ENCODE data around the gene LHFPL6.
A peak's percentile ranks its signal among the peaks of the same experiment; 100 is the strongest.

The LHFPL6 gene

DNA sequence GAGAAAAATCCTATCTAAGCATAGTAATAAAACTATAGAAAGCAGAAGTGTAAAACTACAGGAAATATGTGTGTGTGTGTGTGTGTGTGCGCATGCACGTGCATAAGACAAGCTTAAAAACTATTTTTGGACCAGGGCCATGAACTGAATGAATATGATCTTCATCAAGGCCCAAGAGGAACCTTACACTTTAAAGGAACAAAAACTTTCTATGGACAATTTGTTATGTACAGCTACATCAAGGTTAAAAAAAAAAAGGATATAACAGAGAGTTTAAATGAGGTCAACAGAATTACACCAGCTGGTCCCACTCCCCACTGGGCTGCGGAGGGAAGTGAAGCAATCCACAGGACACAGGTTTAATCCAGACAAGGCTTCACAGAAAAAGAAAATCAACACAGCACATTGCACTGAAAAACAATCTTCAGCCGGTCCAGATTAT, 151.1 kb downstream of the LHFPL6 start:
- Histone ChIP-seq H3K4me3 (no peak overlapping the region), H3K27me3 (ENCODE audit: low read depth) (no peaks in the 10 kb centered on the region), H3K9me3 (no peaks in the 10 kb centered on the region), H3K36me3 (replicated peaks) (no peaks in the 10 kb centered on the region), H3K4me1 (peaks cover 40% of the 10 kb centered on the region)
- in situ Hi-C loops (cut with MboI; ENCODE audit: low sequenced_read_pairs): no loop called here
- DNase-seq (ENCODE audit: low spot score in 2 of 2): peak; percentile 28 to 62

DNA sequence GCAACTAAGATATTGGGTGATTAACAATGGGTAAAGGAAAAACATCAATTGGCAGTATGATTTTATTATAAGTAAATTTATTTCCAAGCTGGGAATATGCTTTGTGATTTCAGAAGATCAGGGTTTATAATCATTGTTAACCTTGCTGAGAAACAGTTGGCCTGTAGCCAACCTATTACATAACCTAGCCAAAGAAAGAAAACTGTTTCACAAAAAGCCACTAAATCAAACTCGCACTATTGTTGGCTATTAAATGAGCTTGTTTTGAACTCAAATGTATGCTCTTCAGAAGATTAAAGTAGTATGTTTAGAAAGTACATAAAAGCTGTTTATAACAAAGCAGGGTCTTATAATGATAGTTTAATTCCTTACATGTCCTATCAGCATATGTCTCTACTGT, 151.7 kb downstream of the LHFPL6 start:
- peak; percentile 24 to 83 for DNase-seq (ENCODE audit: low spot score in 2 of 2)
- H3K27me3 ChIP-seq (ENCODE audit: low read depth): no peaks in the 10 kb centered on the region

DNA sequence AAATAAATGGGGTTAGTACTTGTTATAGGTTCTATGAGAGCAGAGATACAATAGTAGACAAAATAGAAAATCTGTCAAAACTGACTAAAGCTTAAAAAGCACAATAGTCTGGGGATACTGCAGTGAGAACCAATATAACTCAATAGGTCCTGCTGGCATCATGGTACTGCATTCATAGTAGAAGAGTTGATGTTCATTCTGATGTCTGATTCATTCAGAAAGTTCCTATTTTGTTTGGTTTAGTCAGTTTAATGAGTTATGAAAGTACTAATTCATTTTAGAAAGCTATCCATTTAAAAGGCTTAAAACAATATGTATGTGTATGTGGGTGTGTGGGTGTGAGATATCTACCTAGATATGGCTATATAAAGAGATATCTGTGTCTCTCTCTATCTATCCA, 152.8 kb downstream of the LHFPL6 start:
- in situ Hi-C loops (cut with MboI; ENCODE audit: low sequenced_read_pairs): no loop called here
- DNase-seq (ENCODE audit: low spot score in 2 of 2): no peak
- Histone ChIP-seq H3K4me3 (no peak overlapping the region), H3K9me3 (no peaks in the 10 kb centered on the region), H3K36me3 (replicated peaks) (no peaks in the 10 kb centered on the region), H3K27me3 (ENCODE audit: low read depth) (no peaks in the 10 kb centered on the region), H3K4me1 (peaks cover 40% of the 10 kb centered on the region)

More for the DNA sequence above, 151.7 kb downstream of the LHFPL6 start:
- no peaks in the 10 kb centered on the region for H3K36me3 ChIP-seq (replicated peaks)
- no peak overlapping the region for H3K4me3 ChIP-seq
- in situ Hi-C loops (cut with MboI; ENCODE audit: low sequenced_read_pairs): no loop called here
- H3K9me3 ChIP-seq: no peaks in the 10 kb centered on the region
- H3K4me1 ChIP-seq: peaks cover 40% of the 10 kb centered on the region

DNA sequence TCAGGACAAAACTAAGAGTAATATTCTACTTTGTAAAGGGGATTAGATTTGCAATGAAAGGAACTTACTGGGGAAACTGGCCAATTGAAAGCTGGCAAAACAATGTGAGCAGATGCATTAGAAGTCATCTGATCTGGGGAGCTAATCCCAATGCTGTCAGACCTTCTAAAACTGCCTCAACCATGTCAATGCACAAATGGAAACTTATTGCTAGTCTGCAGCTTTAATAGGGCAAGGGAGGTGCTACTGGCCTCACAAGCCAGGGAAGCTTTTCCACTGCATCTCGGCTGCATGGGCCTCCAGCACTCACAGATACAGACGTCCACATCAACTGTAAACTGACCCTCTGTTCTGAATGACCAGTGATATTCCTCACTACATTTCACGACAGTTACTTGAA, 154.2 kb downstream of the LHFPL6 start:
- no peak overlapping the region for H3K4me3 ChIP-seq
- H3K36me3 ChIP-seq (replicated peaks): no peaks in the 10 kb centered on the region
- H3K27me3 ChIP-seq (ENCODE audit: low read depth): no peaks in the 10 kb centered on the region
- no peaks in the 10 kb centered on the region for H3K9me3 ChIP-seq
- peak; percentile 70 to 93 for DNase-seq (ENCODE audit: low spot score in 2 of 2)
- H3K4me1 ChIP-seq: peaks cover 40% of the 10 kb centered on the region
- in situ Hi-C loops (cut with MboI; ENCODE audit: low sequenced_read_pairs): no loop called here

DNA sequence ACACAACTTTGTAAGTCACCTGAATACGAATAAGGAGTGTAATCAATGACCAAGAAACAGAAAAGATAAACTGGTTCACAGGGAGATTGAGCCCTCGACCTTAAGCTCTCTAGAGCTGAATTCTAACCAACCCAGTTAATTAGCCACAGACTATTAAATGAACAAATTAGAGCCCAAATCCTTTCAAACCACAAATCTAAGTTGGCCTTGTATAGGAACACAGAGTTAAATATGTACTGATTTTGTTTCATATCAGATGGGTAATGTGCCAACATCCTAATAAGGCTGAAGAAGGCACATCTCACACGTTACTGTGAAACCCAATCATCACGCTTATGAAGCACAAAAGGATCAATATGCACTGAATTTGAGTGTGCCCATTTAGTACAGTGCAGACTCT, 156.1 kb downstream of the LHFPL6 start:
- H3K27me3 ChIP-seq (ENCODE audit: low read depth): no peaks in the 10 kb centered on the region
- H3K4me1 ChIP-seq: peaks cover 27% of the 10 kb centered on the region
- in situ Hi-C loops (cut with MboI; ENCODE audit: low sequenced_read_pairs): no loop called here
- no peak for DNase-seq (ENCODE audit: low spot score in 2 of 2)
- no peaks in the 10 kb centered on the region for H3K9me3 ChIP-seq
- no peak overlapping the region for H3K4me3 ChIP-seq
- no peaks in the 10 kb centered on the region for H3K36me3 ChIP-seq (replicated peaks)

DNA sequence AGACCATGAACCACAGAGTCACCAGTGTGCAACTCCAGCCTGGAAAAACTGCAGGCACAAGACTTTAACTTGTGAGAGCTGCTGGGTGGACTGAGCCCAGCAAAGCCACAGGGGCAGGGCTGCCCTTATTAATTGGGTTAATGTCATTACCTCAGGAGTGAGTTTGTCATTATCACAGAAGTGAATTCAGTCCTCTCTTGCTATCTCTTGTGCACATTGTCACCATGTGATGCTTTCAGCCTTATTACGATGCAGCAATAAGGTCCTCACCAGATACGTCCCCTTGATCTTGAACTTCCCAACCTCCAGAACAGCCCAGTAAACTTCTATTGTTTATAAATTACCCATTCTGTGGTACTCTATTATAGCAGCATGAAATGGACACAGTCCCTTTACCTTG, 158.1 kb downstream of the LHFPL6 start:
- no peaks in the 10 kb centered on the region for H3K9me3 ChIP-seq
- no peaks in the 10 kb centered on the region for H3K36me3 ChIP-seq (replicated peaks)
- in situ Hi-C loops (cut with MboI; ENCODE audit: low sequenced_read_pairs): no loop called here
- DNase-seq (ENCODE audit: low spot score in 2 of 2): no peak
- H3K27me3 ChIP-seq (ENCODE audit: low read depth): no peaks in the 10 kb centered on the region
- H3K4me1 ChIP-seq: peaks cover 18% of the 10 kb centered on the region
- H3K4me3 ChIP-seq: no peak overlapping the region

- H3K4me1 ChIP-seq: no peaks in the 10 kb centered on the region
- in situ Hi-C loops (cut with MboI; ENCODE audit: low sequenced_read_pairs): no loop called here
- H3K4me3 ChIP-seq: no peak overlapping the region
- H3K36me3 ChIP-seq (replicated peaks): no peaks in the 10 kb centered on the region
- no peaks in the 10 kb centered on the region for H3K27me3 ChIP-seq (ENCODE audit: low read depth)
- peaks cover 7% of the 10 kb centered on the region for H3K9me3 ChIP-seq
- DNase-seq (ENCODE audit: low spot score in 2 of 2): no peak
Observed at GRCh38 chr13:39433651-39434050, 169.3 kb downstream of the LHFPL6 start.

DNA sequence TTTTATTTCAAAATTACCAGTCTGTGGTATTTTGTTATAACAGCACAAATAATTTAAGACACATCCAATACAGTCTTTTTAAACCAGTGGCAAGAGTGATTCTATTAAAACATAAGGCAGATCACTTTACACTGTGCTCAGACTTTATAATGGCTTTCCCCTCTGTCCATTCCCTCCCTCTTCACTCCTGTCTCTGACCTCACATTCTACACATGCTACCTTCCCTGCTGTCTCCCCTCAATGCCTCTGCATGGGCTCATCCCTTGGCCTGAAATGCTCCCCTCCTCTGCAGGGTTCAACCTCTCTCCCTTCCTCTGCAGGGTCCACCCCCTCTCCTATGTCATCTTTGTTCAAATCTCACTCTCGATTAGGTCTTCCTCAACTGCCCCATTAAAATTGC, 170.8 kb downstream of the LHFPL6 start:
- no peak for DNase-seq (ENCODE audit: low spot score in 2 of 2)
- H3K9me3 ChIP-seq: no peaks in the 10 kb centered on the region
- no peaks in the 10 kb centered on the region for H3K27me3 ChIP-seq (ENCODE audit: low read depth)
- in situ Hi-C loops (cut with MboI; ENCODE audit: low sequenced_read_pairs): no loop called here
- no peaks in the 10 kb centered on the region for H3K36me3 ChIP-seq (replicated peaks)
- H3K4me3 ChIP-seq: no peak overlapping the region
- no peaks in the 10 kb centered on the region for H3K4me1 ChIP-seq

GRCh38 chr13:39422845-39423565, 180.0 kb downstream of the LHFPL6 start:
- no peaks in the 10 kb centered on the region for H3K27me3 ChIP-seq (ENCODE audit: low read depth)
- no peak overlapping the region for H3K4me3 ChIP-seq
- no peaks in the 10 kb centered on the region for H3K9me3 ChIP-seq
- no peak for DNase-seq (ENCODE audit: low spot score in 2 of 2)
- peaks cover 17% of the 10 kb centered on the region for H3K4me1 ChIP-seq
- in situ Hi-C loops (cut with MboI; ENCODE audit: low sequenced_read_pairs): no loop called here
- no peaks in the 10 kb centered on the region for H3K36me3 ChIP-seq (replicated peaks)

DNA sequence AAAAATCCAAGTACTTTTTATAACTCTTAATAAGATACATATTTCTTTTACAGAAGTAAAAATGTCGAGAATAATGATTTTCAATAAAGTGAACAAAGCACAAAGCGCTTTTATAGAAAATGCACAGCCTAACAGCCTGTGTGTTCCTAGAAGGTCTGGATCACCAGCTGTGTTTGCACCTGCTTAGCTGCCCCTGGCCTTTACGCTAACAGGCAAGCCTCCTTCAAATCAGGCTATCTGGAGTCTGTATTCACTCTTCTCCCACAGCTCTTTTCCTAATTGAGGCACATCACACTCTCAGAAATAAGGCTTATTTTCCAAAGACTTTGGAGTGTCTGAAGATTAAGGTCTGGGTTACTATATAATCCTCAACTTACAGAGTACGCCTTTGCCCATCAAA, 183.1 kb downstream of the LHFPL6 start:
- in situ Hi-C loops (cut with MboI; ENCODE audit: low sequenced_read_pairs): no loop called here
- no peaks in the 10 kb centered on the region for H3K36me3 ChIP-seq (replicated peaks)
- H3K4me3 ChIP-seq: no peak overlapping the region
- H3K9me3 ChIP-seq: no peaks in the 10 kb centered on the region
- H3K4me1 ChIP-seq: peaks cover 39% of the 10 kb centered on the region
- H3K27me3 ChIP-seq (ENCODE audit: low read depth): no peaks in the 10 kb centered on the region
- DNase-seq (ENCODE audit: low spot score in 2 of 2): no peak

GRCh38 chr13:39419068-39419467, 183.9 kb downstream of the LHFPL6 start:
- H3K4me1 ChIP-seq: peaks cover 35% of the 10 kb centered on the region
- DNase-seq (ENCODE audit: low spot score in 2 of 2): no peak
- H3K27me3 ChIP-seq (ENCODE audit: low read depth): no peaks in the 10 kb centered on the region
- in situ Hi-C loops (cut with MboI; ENCODE audit: low sequenced_read_pairs): no loop called here
- H3K9me3 ChIP-seq: no peaks in the 10 kb centered on the region
- H3K4me3 ChIP-seq: no peak overlapping the region
- H3K36me3 ChIP-seq (replicated peaks): no peaks in the 10 kb centered on the region

GRCh38 chr13:39418424-39418823, 184.6 kb downstream of the LHFPL6 start:
- Histone ChIP-seq H3K9me3 (no peaks in the 10 kb centered on the region), H3K4me1 (peaks cover 36% of the 10 kb centered on the region), H3K27me3 (ENCODE audit: low read depth) (no peaks in the 10 kb centered on the region), H3K36me3 (replicated peaks) (no peaks in the 10 kb centered on the region), H3K4me3 (no peak overlapping the region)
- in situ Hi-C loops (cut with MboI; ENCODE audit: low sequenced_read_pairs): no loop called here
- DNase-seq (ENCODE audit: low spot score in 2 of 2): peak; percentile 12 to 76

DNA sequence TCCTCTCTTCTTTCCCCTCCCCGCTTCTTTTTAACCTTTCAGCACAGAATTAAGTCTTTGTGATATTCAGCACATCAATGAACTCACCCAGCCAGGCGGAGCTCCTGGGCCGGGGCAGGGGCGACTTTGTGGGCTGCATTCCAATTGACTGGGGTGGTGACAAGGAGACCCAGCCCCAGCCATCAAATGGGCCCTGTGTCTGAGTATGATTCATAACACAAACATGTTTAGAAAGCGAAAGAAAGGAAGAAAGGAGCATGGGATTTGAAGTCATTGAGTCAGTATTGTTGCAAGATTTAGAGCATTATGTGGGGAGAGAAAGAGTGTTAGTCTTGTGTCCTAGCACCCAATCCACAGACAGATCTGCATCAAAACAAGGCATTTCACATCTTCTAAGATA, 185.3 kb downstream of the LHFPL6 start:
- Histone ChIP-seq H3K9me3 (no peaks in the 10 kb centered on the region), H3K4me3 (peak overlapping the region; percentile 6), H3K27me3 (ENCODE audit: low read depth) (no peaks in the 10 kb centered on the region), H3K4me1 (peaks cover 36% of the 10 kb centered on the region), H3K36me3 (replicated peaks) (no peaks in the 10 kb centered on the region)
- in situ Hi-C loops (cut with MboI; ENCODE audit: low sequenced_read_pairs): no loop called here
- peak; percentile 90 to 95 for DNase-seq (ENCODE audit: low spot score in 2 of 2)

DNA sequence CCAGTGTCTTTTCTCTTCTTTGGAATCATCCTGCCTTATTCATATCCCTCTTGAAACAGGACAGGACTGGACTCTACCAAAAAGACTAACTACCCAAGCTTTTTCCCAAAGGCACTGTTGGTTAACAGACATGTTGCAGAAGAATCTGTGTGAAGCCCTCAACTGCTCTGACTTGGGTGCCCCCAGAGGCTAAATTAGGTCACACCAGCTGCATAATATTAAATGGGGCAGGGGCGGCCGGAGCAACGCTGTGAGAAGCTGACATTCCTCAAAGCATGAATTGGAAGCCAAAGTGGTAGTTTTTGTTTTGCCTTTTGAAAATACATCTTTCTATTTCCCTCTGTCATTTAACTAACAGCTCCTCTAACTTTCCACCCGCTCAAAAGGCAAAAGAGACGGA, 185.9 kb downstream of the LHFPL6 start:
- Histone ChIP-seq H3K4me3 (peak overlapping the region; percentile 6), H3K27me3 (ENCODE audit: low read depth) (no peaks in the 10 kb centered on the region), H3K4me1 (peaks cover 40% of the 10 kb centered on the region), H3K36me3 (replicated peaks) (no peaks in the 10 kb centered on the region), H3K9me3 (no peaks in the 10 kb centered on the region)
- DNase-seq (ENCODE audit: low spot score in 2 of 2): peak; percentile 67 to 72
- in situ Hi-C loops (cut with MboI; ENCODE audit: low sequenced_read_pairs): no loop called here
